GM18873 (cell line): ENCODE results near the gene NCBP1.
"Not testable (repeated sequence)": the region's sequence is repeated elsewhere in the genome, so short reads cannot be mapped to it uniquely, and the experiment has no call there.

ENCODE experiments used
- ATAC-seq: cut with Tn5 transposase; IDR thresholded peaks from one replicate; pipeline ENCODE4 v1.9.1; 2021; ENCODE audit warnings: mild to moderate bottlenecking, moderate library complexity, moderate number of reproducible peaks; ENCODE audit not compliant: unreplicated experiment, low FRiP score

Gene NCBP1

GRCh38 chr9:97622483-97622882, 11.1 kb upstream of the NCBP1 start:
- not testable (repeated sequence) for ATAC-seq

DNA sequence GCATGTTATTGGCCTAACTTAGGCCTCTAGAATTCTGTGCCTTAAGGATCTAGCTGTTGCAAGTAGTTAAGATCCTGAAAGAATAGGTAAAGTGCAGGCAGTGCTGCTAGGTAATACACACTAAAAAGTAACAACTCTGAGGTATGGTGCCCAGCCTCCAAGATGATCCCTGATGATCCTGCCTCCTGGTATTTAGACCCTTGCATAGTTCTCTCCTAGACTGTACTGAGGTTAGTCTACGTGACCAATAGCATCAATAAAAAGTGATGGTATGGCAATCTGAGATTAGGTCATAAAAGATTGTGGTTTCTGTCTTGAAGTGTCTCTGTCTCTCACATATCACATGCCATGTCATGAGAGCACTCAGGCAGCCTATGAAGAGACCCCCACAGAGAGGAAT, 9.7 kb upstream of the NCBP1 start:
- no peak for ATAC-seq

- ATAC-seq = no peak
Observed at GRCh38 chr9:97625620-97626019, 8.0 kb upstream of the NCBP1 start.

DNA sequence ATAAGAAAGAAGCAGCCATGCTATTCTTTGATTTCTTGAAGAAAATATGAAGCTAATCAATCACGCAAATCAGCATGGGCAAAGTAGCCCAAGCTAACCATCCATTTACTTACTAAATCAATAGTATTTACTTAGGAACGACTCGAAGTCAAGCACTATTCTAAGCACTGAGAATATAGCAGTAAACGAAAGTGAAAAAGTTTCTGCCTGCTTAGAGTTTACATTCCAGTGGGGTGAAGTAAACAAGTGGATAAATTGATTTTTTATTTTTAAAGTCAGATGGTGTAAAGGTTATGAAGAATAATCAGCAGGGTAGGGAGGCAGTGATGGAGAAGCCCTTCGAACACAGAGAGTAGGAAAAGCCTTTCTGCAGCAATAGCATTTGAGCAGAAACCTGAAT, 6.0 kb upstream of the NCBP1 start:
- no peak for ATAC-seq

- ATAC-seq = no peak
Observed at GRCh38 chr9:97628668-97629067, 5.0 kb upstream of the NCBP1 start.

DNA sequence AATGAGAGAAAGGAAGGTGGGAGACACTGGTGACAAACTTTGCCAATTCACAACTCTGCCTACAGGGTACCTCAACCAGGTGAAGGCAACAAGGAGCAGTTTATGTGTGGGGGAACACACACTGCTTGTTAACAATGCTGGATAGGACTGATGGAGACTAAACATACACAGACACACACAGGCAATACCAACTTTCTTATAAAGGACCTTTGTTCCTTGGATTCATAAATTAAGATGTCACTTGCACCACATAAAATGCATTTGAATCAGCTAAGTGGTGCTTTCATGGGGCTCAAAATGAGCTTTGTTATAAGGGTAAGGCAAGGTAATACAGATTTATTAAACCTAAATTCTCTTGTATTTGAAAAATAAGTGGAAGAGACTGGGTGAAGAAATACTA, 4.5 kb upstream of the NCBP1 start:
- ATAC-seq = no peak

DNA sequence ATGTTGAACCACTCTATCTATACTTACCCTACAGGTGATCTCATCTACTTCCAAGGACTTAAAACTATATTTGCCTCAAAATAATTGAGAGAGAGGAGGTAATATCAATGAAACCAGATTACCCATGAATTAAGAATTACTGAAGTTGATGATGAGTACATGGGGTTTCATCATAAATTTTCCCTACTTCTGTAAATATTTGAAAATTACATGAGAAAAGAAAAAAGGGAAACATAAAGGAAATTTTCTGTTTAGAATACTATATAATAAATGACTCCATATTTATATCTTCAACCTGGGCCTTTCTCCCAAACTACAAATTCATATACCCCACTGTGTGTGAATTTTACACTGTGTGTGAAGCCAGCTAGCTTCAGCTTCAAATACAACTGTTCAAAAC, 3.0 kb upstream of the NCBP1 start:
- ATAC-seq = no peak

GRCh38 chr9:97632248-97632984, 1.2 kb upstream of the NCBP1 start:
- peak; percentile 17 for ATAC-seq

DNA sequence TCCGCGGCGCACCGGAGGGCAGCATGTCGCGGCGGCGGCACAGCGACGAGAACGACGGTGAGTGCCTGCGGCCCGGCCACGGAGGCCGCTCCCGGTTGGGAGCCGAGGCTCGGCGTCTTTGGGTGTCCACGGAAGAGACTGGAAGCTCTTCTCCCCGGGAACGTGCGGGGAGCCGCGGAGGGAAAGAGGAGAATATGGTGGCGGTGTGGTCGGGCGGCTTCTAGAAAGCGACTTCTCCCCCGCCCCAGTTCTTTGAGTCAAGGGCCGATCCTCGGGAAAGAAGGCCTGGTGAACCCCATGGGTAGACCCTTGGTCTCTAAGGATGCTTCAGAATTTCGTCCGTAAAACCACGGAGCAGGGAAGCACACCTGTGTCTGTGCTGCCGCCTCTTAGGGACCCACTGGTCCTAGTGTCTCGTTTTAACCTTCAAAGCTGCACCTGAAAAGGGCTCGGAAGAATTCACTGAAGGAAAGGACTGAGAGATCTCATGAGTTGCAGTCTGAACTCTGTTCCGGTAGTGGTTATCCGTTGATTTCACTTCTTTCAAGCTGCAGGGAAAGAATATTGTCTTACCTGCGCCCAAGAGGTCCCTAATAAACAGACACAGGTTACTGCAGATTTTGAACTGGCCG, 354 bp downstream of the NCBP1 start:
- ATAC-seq = peak; percentile 15

DNA sequence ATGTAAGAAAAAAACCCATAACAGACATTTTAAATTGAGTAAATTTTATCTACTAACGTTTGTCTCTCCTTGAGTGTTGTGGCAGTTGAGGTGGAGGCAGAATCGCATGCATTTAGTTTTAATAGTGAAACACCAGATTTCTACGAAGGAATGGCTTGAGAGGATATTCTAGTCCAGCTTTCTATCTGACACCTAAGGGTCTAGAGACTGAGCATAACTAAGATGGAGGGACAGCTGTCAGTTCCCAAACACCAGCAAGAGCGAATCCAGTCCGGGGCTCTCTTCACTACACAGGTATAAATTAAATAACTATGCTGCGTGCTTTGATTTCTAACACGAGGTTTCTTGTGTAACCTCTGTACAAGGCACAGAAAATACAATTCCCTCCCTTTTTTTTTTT, 1.4 kb downstream of the NCBP1 start:
- ATAC-seq = no peak

DNA sequence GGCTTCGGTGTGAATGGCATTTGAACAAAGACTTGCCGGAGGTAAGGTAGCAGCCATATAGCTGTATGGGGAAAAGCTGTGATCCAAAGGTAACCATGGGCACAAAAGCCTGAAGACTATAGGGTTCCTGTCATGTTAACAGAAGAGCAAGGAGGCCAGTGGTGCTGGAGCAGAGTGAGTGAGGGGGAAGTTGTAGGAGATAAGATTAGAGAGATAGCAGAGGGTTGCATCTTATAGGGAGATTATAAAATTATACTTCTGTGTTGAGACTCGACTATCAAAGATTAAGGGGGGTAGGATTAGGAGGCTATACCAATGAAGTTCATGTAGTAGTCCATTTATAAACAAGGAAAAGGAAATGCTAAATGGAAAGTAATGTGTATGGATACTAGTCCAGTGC, 3.3 kb downstream of the NCBP1 start:
- no peak for ATAC-seq

GRCh38 chr9:97638666-97639065, 5.0 kb downstream of the NCBP1 start:
- no peak for ATAC-seq

DNA sequence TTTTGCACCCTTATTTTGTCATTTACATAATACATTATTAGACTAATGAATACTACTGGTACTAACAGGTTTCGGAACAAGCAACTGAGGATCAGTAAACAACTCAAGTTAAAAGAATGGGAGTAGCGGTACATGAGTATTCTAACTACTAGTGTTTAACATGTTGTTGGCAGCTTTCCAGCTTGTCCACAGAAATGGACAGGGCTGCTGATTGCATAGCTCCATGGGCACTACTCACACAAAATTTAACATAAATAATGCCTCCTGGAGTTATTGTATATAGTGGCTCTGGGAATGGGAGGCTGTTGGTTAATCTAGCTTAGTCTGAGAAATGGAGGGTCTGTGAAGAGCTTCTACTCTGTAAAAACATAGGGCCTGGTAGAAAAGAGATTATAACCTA, 6.7 kb downstream of the NCBP1 start:
- ATAC-seq = no peak

GRCh38 chr9:97645720-97646119, 12.1 kb downstream of the NCBP1 start:
- no peak for ATAC-seq

DNA sequence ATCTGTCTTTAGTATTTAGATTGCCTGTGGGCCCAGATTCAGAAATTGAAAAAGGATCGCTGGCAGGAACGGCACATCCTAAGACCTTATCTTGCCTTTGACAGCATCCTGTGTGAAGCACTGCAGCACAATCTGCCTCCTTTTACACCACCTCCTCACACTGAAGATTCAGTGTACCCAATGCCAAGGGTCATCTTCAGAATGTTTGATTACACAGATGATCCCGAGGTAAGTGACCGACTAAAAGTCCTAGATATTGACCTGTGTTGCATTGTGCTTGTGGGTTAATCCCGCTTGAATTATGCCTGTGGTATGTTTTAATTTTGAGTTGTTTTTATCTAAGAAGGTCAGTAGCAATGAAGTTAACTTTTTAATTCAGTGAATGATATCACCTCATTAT, 14.4 kb downstream of the NCBP1 start:
- no peak for ATAC-seq

DNA sequence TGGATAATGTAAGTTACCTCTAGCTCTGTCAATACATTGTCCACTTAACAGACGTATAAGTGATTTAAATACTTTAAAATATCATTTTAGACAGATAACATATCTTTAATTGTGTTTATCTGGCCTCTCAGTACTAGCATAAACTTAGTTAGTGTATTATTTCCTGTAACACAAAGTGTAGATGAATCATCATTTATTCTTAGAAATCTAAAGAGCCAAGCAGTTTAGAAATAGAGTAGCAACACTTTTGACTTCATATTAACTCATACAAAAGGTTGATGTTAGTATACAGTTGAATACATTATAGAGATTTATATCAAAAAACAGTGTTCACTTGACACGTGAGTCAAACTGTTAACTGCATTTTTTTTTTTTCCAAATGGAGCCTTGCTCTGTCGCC, 18.0 kb downstream of the NCBP1 start:
- no peak for ATAC-seq

GRCh38 chr9:97658707-97659106, 25.1 kb downstream of the NCBP1 start:
- ATAC-seq = no peak

GRCh38 chr9:97659771-97660170, 26.1 kb downstream of the NCBP1 start:
- ATAC-seq = no peak

- ATAC-seq = no peak
Observed at GRCh38 chr9:97660340-97660739, 26.7 kb downstream of the NCBP1 start.

- no peak for ATAC-seq
Observed at GRCh38 chr9:97660847-97661246, 27.2 kb downstream of the NCBP1 start.

DNA sequence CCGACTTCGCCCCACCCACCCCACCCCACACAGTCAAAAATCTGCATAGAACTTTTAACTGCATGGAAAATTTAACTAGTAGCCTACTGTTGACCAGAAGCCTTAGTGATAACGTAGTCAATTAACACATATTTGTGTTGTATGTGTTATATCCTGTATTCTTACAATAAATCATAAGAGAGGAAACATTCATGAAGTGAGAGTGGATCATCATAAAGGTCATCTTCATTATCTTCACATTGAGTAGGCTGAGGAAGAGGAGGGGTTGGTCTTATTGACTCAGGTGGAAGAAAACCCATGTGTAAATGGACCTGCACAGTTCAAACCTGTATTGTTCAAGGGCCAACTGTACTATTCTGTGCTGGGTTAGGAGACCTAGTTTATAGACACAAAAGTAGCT, 32.1 kb downstream of the NCBP1 start:
- ATAC-seq = no peak

GRCh38 chr9:97666907-97667686, 33.5 kb downstream of the NCBP1 start:
- ATAC-seq = no peak
